ENCODE measurements around the gene DNAAF5.

DNAAF5 gene

DNA sequence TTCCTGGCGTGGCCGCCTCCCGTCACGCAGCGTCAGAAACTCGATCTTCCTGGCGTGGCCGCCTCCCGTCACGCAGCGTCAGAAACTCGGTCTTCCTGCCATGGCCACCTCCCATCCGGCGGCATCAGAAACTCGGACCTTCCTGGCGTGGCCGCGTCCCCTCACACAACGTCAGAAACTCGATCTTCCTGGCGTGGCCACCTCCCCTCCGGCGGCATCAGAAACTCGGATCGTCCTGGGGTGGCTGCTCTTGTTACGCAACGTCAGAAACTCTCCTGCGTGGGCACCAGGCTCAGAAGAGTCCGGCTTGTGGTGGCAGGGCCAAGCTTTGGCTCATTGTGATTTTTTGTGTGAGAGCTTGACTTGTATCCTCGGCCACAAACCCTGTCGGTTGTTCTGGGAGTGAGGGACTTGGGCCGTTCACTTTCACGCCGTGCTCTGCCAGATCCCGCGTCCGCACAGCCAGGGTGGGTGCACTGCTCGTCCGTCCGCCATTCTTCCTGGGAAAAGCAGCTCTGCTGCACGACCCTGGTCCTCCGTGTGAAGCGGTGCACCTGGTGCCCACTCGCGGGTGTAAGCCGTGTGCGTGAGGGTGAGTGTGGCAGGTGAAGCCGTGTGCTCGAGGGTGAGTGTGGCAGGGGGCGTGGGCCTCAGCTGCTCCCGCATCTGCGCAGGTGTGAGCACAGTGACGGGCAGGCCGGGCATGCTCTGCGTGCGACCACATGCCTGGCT lies 56.4 kb downstream of the DNAAF5 start:
- Histone ChIP-seq H3K36me3 (ENCODE audit: low read depth) (peaks cover 45% of the 10 kb centered on the region), H3K4me1 (ENCODE audit: insufficient read depth, poor library complexity, severe bottlenecking) (no peaks in the 10 kb centered on the region), H3K4me3 (ENCODE audit: severe bottlenecking) (no peak overlapping the region), H3K9me3 (ENCODE audit: severe bottlenecking) (no peaks in the 10 kb centered on the region), H3K27ac (ENCODE audit: poor library complexity, severe bottlenecking) (no peak overlapping the region), H3K27me3 (ENCODE audit: insufficient read depth, poor library complexity, severe bottlenecking) (no peaks in the 10 kb centered on the region)
- DNase-seq (ENCODE audit: low spot score) (no peak), ATAC-seq (ENCODE audit: low read depth) (no peak)
- TF ChIP-seq, protein P1, sequence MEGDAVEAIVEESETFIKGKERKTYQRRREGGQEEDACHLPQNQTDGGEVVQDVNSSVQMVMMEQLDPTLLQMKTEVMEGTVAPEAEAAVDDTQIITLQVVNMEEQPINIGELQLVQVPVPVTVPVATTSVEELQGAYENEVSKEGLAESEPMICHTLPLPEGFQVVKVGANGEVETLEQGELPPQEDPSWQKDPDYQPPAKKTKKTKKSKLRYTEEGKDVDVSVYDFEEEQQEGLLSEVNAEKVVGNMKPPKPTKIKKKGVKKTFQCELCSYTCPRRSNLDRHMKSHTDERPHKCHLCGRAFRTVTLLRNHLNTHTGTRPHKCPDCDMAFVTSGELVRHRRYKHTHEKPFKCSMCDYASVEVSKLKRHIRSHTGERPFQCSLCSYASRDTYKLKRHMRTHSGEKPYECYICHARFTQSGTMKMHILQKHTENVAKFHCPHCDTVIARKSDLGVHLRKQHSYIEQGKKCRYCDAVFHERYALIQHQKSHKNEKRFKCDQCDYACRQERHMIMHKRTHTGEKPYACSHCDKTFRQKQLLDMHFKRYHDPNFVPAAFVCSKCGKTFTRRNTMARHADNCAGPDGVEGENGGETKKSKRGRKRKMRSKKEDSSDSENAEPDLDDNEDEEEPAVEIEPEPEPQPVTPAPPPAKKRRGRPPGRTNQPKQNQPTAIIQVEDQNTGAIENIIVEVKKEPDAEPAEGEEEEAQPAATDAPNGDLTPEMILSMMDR (IDR thresholded peaks at IDR 0.05; ENCODE audit: poor library complexity, severe bottlenecking) = no peak

DNA sequence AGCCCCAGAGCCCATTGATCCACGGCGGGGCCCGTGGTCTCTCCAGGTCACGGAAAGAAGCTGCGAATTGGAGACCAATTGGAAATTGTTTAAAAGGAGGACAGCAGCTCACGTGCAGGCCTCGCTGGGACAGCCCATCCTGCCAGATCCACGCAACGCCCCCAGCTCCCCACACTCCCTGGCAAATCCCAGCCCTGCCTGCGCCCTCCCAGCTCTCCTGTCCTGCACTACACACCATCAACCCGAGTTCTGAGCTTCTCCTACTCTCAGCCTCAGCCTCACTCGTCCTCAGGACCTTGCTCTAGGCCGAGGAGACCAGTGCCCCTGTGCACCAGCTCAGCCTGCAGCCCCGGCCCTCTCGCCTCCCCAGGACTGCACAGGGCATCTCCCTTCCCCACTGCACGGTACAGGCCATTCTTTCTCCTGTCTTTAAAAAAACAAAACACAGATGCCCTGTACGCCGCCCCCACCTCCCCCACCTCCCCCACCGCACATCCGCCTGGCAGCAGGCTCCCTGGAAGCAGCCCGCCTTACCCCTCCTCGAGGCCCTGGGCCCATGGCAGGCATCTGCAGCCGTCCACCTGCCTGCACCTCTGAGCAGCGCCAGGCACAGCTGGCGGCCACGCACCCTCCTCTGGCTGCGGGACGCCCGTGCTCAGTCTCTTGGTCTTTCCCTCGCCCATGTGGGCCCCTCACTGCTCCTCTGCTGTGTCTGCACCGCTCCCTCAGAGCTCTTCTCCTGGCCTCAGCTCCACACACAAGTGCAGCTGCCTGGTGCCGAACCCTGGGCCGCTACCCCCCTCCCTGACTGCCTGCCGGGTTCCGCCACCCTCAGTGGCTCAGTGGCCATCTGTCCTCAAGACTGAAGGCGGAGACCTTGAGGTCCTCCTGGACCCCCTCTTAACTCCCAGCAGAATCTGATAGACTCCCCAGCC lies 57.3 kb downstream of the DNAAF5 start:
- ATAC-seq (ENCODE audit: low read depth) (0 out of 3 replicates have a peak, but pooled peaks have one; percentile 15), DNase-seq (ENCODE audit: low spot score) (no peak)
- TF ChIP-seq, protein P1 (IDR thresholded peaks at IDR 0.05; ENCODE audit: poor library complexity, severe bottlenecking) = no peak
- Histone ChIP-seq H3K27ac (ENCODE audit: poor library complexity, severe bottlenecking) (no peak overlapping the region), H3K9me3 (ENCODE audit: severe bottlenecking) (no peaks in the 10 kb centered on the region), H3K36me3 (ENCODE audit: low read depth) (peaks cover 50% of the 10 kb centered on the region), H3K4me1 (ENCODE audit: insufficient read depth, poor library complexity, severe bottlenecking) (no peaks in the 10 kb centered on the region), H3K4me3 (ENCODE audit: severe bottlenecking) (no peak overlapping the region), H3K27me3 (ENCODE audit: insufficient read depth, poor library complexity, severe bottlenecking) (no peaks in the 10 kb centered on the region)

DNA sequence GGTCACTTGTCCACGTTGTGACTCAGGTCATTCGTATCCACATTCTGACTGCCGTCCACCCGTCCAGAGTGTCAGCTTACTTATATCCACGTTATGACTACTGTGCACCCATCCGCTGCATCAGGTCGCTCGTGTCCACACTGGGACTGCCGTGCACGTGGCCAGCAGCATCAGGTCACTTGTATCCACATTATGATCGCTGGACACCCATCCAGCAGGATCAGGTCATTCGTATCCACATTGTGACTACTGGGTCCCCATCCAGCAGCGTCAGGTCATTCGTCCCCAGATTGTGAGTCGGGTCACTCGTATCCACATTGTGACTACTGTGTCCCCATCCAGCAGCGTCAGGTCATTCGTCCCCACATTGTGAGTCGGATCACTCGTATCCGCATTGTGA lies 58.5 kb downstream of the DNAAF5 start:
- H3K9me3 ChIP-seq (ENCODE audit: severe bottlenecking) = no peaks in the 10 kb centered on the region
- no peak overlapping the region for H3K4me3 ChIP-seq (ENCODE audit: severe bottlenecking)
- H3K27ac ChIP-seq (ENCODE audit: poor library complexity, severe bottlenecking) = no peak overlapping the region
- peaks cover 47% of the 10 kb centered on the region for H3K36me3 ChIP-seq (ENCODE audit: low read depth)
- ATAC-seq (ENCODE audit: low read depth) = no peak
- TF ChIP-seq, protein P1 (IDR thresholded peaks at IDR 0.05; ENCODE audit: poor library complexity, severe bottlenecking) = no peak
- DNase-seq (ENCODE audit: low spot score) = no peak
- no peaks in the 10 kb centered on the region for H3K4me1 ChIP-seq (ENCODE audit: insufficient read depth, poor library complexity, severe bottlenecking)
- no peaks in the 10 kb centered on the region for H3K27me3 ChIP-seq (ENCODE audit: insufficient read depth, poor library complexity, severe bottlenecking)

DNA sequence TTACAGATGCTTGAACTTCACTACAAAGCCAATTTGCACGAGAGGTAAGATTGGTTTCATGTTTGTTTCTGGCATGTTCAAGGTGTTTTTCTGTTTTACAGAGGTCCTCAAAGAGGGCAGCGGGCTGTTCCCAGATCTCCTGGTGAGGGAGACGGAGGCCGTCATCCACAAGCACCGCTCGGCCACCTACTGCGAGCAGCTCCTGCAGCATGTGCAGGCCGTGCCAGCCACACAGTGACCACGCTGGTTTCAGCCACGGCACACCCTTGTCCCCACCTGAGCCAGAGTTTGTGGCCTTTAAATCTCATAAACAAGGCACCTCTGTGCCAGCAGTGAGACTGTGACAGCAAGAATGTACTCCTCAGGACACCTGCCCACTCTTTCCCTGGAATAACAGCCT lies 58.9 kb downstream of the DNAAF5 start:
- H3K27ac ChIP-seq (ENCODE audit: poor library complexity, severe bottlenecking) = no peak overlapping the region
- H3K9me3 ChIP-seq (ENCODE audit: severe bottlenecking) = no peaks in the 10 kb centered on the region
- TF ChIP-seq, protein P1 (IDR thresholded peaks at IDR 0.05; ENCODE audit: poor library complexity, severe bottlenecking) = no peak
- H3K4me3 ChIP-seq (ENCODE audit: severe bottlenecking) = no peak overlapping the region
- no peaks in the 10 kb centered on the region for H3K27me3 ChIP-seq (ENCODE audit: insufficient read depth, poor library complexity, severe bottlenecking)
- H3K36me3 ChIP-seq (ENCODE audit: low read depth) = peaks cover 43% of the 10 kb centered on the region
- H3K4me1 ChIP-seq (ENCODE audit: insufficient read depth, poor library complexity, severe bottlenecking) = no peaks in the 10 kb centered on the region
- ATAC-seq (ENCODE audit: low read depth) (no peak), DNase-seq (ENCODE audit: low spot score) (no peak)

Data from RWPE2 (cell line).